Medulla oblongata (tissue), 1 donor: Measurements from ENCODE around the gene GNLY.

Source experiments
- DNase-seq: peaks from one replicate; pipeline ENCODE4 v3.0.0-alpha.2; 2015; ENCODE audit errors: extremely low spot score

The GNLY gene

DNA sequence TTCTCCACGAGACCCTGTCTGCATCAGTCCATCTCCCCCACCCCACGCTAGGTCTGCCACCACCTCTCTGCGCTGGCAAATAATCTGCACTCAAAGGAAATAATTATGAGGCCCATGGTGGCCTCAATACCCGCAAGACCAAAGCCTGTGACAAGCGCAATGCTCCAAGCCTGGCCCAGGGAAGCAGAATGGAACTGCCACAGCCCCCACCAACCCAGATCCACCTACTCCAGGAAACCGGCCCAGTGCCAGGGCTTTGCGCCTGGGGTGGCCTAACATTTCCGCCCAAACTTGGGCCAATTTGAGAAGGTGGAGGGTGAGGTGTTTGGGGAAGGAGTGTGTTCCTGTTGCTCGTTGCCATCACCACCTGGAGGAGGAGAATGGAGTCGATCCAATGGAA, 33.6 kb downstream of the GNLY start:
- DNase-seq = no peak

DNA sequence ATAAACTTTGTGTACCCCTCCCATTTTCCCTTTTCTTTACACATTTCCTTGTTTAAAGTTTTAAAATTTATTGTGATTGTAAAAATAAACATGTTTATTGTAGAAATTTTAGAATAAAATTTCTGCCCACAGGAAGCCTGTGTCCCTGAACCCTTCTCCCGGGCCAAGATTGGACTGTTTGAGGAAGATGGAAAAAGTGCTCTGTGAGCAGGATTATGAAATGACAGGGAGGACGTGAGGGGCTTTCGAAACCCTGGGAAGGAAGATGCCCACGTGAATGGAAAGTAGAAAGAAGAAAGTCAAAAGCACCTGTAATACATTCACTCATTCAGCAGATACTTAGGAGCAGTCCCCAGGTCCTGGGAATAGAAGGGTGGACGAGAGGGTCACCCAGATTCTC, 34.2 kb downstream of the GNLY start:
- DNase-seq = no peak

DNA sequence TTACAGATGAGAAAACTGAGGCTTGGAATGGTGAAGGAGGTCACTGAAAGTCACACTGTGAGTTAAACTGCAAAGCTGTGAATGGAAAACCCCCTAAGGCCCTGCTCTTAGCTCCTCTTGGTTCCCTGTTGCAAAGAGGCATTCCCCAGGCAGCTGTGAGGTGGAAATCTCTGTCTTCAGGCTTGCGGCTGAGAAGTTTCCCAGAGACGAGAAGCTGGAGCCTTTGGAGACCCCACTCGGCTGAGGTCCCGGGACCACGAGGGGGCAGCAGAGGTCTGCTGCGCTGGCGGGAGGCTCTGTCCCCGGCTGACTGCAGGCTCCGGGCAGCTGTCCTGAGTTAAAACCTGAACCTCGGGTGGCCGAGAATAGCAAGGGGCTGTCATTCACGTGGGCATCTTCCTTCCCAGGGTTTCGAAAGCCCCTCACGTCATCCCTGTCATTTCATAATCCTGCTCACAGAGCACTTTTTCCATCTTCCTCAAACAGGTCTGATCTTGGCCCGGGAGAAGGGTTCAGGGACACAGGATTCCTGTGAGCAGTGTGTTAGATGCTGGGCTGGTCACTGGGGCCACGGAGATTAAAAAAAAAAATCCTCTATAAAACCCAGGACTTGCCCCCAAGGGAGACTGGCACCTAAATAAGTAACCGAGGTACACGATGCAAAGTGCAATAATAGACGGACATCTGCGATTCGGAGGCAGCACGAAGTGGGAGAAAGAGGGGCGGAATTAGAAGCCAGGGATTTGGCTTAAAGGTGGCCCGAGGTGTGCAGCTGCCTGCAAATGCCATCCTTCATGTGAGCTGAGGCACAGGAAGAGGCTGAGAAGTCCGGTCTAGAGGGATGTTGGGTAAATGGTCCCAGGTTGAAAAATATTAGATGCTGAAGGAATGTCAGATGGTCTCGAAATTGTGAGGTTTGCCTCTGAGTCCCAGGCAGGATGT, 35.0 kb downstream of the GNLY start:
- DNase-seq = peak; percentile 91

DNA sequence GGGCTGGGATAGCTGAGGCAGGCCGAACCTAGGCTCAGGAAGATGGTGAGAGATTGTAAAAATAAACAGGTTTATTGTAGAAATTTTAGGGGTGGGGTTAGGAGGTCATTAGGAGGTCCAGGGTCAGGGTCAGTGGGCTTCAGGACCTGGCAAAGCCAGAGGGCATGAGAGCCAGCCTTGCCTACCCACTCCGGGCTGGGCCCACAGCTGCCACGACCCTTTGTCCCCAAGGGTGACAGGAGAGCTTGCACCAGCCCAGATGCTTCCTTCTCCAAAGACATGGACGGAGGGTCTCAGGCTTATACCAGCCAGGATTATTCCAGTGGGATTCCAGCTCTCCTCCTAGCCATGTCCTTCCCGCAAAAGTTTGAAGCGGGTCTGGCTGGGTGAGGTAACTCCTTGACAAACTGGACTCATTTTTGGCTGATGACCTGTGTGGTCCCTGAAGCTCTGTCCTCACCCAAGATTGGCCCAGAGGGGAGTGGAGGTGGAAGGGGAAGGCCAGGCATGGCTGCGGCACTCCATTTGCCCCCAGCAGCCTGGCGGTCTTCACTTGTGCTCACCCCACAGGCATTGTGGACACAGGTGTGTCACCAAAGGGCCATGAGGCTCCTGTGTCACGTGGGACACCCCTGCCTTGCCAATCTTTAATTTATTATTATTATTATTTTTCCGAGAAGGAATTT, 35.8 kb downstream of the GNLY start:
- no peak for DNase-seq

GRCh38 chr2:85730686-85731230, 36.6 kb downstream of the GNLY start:
- no peak for DNase-seq

- DNase-seq = no peak
Measured at GRCh38 chr2:85731606-85732005, 37.4 kb downstream of the GNLY start.

GRCh38 chr2:85732467-85733120, 38.4 kb downstream of the GNLY start:
- DNase-seq = no peak

GRCh38 chr2:85733121-85733960, 39.2 kb downstream of the GNLY start:
- no peak for DNase-seq

DNA sequence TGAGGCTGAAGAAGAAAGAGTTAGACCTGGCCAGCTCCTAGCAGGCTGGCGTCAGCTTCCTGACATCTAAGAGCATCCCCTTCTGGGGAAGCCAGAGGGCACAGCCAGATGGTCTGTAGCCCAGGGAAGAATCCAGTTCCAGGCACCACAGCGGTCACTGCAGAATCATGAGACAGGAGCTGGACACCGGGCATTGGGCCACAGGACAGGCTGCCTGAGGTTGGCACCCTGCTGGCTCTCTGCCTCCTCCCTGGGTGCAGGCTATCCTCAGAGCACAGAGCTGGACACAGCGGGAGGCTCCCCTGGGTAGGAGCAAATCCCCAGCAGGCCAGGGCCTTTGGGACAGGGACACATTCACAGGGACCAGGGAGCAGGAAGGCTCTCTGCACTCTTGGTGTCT, 39.9 kb downstream of the GNLY start:
- DNase-seq = peak; percentile 68

DNA sequence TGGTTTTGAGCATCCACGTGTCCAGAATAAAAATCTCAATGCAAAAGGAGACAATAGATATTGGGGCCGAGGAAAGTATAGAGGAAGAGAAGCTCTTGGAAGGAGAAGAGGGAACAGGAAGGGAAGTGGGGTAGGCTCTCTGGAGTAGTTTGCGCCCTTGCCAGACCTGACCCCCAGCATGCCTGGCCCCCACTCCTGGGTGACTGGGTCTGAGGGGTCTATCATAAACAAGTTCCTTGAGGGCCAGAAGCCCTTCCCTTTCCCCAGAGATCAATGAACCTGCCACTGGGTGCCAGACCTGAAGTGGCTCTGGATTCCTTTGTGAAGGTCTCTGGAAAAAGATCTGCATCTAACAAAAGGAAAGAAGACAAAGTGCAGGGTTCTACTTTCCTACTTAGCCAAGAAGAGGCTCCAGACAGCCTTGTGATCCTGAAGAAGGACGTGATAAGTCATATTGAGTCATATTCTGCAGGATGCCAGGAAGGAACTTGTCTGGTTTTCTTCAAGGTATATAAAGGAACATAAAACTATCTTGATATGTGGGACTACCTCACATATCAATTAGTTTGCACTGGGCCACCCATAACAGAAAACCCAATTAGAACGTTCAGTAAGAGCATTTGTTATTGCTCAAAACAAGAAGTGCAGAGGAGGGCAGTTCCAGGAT, 40.9 kb downstream of the GNLY start:
- DNase-seq = no peak

DNA sequence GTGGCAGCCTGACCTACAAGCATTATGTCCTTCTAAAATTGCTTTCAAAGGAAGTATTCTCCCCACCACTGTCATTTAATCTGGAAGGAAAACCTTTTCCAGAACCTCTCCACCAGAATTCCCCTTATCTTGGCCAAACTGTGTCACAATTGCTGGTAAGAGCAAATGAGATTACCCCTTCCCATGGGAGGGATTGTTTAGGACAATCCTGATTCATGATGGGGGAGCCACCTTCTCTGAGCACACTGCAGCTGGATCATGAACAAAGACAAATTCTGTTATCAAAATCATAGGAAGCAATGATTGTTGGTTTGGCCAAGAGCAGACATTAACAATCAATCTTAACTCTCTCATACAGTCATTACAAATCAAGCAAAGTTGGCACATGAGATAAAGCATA, 41.5 kb downstream of the GNLY start:
- no peak for DNase-seq

GRCh38 chr2:85736456-85737355, 42.5 kb downstream of the GNLY start:
- DNase-seq = no peak

GRCh38 chr2:85737481-85737880, 43.3 kb downstream of the GNLY start:
- DNase-seq = no peak

- DNase-seq = no peak
Measured at GRCh38 chr2:85737961-85738360, 43.8 kb downstream of the GNLY start.

GRCh38 chr2:85740193-85740592, 46.0 kb downstream of the GNLY start:
- no peak for DNase-seq

DNA sequence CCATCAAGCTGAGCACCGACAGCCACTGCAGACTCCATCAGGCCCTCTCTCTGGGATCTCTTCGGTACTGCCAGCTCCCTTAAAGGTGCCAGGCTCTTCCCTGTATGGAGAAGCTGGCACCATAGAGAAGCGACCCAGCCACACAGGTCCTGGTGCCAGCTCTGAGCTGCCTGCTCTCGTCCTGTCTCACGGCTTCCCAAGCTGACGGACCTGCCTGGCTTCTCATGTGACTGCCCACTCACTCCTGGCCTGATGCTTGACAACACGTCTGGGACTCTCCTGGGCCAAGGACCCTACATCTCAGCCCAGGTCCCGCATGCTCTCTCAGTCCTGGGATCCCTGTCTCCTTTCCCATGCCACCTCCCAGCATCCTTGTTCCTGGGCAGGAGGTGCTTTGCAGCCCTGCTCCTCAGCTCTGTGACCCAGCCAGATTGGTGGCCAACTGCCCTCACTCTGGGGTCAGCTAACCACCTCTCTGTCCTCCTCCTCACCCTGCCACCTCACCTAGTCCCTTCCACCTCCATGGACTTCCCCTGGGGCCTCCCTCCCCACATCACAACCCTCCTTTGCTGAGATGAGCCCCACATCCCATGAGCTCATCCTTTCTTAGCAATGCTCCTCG, 47.2 kb downstream of the GNLY start:
- peak; percentile 52 for DNase-seq

DNA sequence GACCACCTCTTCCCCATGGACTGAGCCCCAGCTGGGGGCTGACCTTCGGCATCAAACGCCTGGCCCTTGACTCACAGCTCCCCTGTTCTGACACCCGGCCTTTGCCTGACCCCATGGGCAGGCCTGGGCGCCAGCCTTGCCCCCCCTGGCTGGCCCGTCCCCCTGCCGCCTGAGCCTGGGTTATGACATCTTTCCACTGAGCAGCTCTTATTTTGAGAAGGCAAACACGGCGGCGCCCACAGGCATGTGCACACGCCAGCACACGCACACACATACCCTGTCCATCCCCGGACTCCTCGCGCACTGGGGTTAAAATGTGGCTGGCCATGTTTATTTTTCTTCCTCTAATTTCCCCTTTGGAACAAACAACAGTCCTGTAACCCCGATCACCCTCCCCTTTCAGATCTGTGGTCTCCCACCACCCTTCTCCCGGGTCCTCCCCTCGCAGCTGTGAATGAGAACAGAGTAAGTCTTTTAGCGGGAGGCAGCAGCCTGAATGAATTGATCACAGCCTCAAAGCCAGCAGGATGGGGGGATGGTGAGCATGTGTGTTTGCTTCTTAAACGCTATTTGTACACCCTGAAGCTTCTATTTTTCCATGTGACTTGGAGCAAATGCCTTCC, 47.8 kb downstream of the GNLY start:
- peak; percentile 89 for DNase-seq

DNA sequence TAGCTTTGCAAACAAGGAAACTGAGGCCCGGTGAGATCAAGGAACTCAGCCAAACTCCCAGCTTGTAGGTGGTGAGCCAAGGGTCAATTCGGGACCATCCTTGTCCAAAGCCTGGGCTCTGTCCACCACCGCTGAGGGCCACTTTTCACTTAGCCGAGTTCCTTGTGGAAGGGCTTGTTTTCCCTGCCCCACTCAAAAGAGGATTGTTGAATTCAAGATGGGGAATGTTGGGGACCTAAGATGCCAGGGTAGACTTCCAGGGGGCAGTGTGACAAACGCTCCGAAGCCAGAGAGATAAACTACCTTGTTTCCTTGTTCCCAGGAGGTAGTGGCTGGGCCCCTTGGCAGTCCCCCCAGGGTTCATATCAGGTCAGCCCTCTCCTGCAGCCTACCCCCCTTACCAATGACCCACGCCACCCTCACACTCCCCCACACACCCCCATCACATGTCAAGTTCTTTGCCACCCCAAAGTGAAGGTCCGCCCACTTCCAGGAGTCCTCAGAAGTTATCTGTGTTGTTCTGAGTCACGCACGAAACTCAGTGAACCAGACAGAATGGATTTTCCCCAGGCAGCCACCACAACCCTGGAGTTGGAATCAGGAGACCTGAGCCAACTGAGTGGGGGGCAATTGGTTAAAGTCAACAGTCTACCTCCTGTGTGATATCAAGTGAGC, 49.3 kb downstream of the GNLY start:
- no peak for DNase-seq
